Right lobe of liver (tissue), 6 donors: Measurements from ENCODE around the gene DLG4. TPM values are rescaled to one million over a fixed set of nuclear protein-coding genes. Genes with fewer than 3 reads are reported as not detected.
"Not testable (repeated sequence)": the region's sequence is repeated elsewhere in the genome, so short reads cannot be mapped to it uniquely, and the experiment has no call there.

ENCODE experiments used
- ATAC-seq, 4 donors: fragments of 200-7000 bp; cut with Tn5 transposase; one replicate each; pipeline ENCODE4 v1.9.1; 2020; ENCODE audit warnings: mild to moderate bottlenecking in 4 of 4, moderate library complexity in 4 of 4
- DNase-seq, 3 donors: peaks; one replicate each; pipeline ENCODE4 v3.0.0-alpha.2; 2020
- H3K27ac ChIP-seq, 3 donors: fragments of 200-600 bp; one replicate each; pipeline ENCODE4 v1.8.0; 2022
- H3K27me3 ChIP-seq, 2 donors: fragments of 200-600 bp; one replicate each; pipeline ENCODE4 v1.8.0; 2022
- H3K36me3 ChIP-seq, 4 donors: fragments of 200-600 bp; sonication (generic) in 1 of 4; one replicate each; pipeline versions ENCODE4 v1.5.1 to v1.8.0; 2017 to 2022; ENCODE audit warnings: control low read depth in 1 of 4
- H3K4me1 ChIP-seq, 4 donors: fragments of 200-600 bp; sonication (generic) in 1 of 4; one replicate each; pipeline versions ENCODE4 v1.5.1 to v1.8.0; 2017 to 2022; ENCODE audit warnings: control low read depth in 1 of 4
- H3K4me3 ChIP-seq, 3 donors: fragments of 200-600 bp; one replicate each; pipeline ENCODE4 v1.8.0; 2022
- H3K9me3 ChIP-seq, 4 donors: fragments of 200-600 bp; sonication (generic) in 1 of 4; one replicate each; pipeline versions ENCODE4 v1.5.1 to v1.8.0; 2017 to 2022; ENCODE audit warnings: control low read depth in 1 of 4
- CTCF ChIP-seq, 4 donors: fragments of 200-600 bp in 3 of 4; fragments of 450-650 bp in 1 of 4; IDR thresholded peaks; one replicate each; pipeline versions ENCODE4 v1.5.1 to v1.8.0; 2016 to 2022; ENCODE audit warnings: antibody characterized with exemption in 4 of 4, mild to moderate bottlenecking in 2 of 4
- POLR2A ChIP-seq: fragments of 450-650 bp; IDR thresholded peaks from one replicate; pipeline ENCODE4 v1.6.1; 2017; ENCODE audit warnings: antibody characterized with exemption, mild to moderate bottlenecking
- WGBS: methylation state at CpG from one replicate; pipeline ENCODE4 v1.1.6; 2018; ENCODE audit warnings: low coverage, low lambda C conversion rate; ENCODE audit not compliant: insufficient coverage; ENCODE audit errors: missing lambda C conversion rate; 5-methylcytosine and 5-hydroxymethylcytosine counted together
- intact Hi-C, 2 donors: fragments of 100-400 bp; cut with DNase I; formaldehyde crosslinking; loops; one replicate each; pipeline versions ENCODE4 v1.11.2 to v1.14.1; 2022
- total RNA-seq, 6 experiments: library from RNA; depleted of rRNA in 2 of 6; stranded (reverse); fragments of >200 nt in 2 of 6; fragmentation: NEBNext Ultra II Directional in 3 of 6; extraction: Animal tissue kit (Norgen Biotek cat#: 25700) in 3 of 6; gene quantifications; one replicate each; pipeline versions ENCODE4 v1.1.0 to v1.2.4, GENCODE V29; 2016 to 2023
- donor health status: DM: no; HTN: yes; CAD: no.
- donor health status: DM: no; HTN: no; CAD: no.
- donor health status: DM: no; HTN: no; CAD: no.
- donor health status: DM: no; HTN: yes; CAD: no.
- donor health status: DM: no; HTN: yes; CAD: no.

DLG4 gene
- total RNA-seq, 6 experiments from 2014 or later = 3.0 to 6.4 (median 4.1) TPM

GRCh38 chr17:7249830-7250229 lies 30.2 kb upstream of the DLG4 start:
- intact Hi-C loops = no loop called here
- TF ChIP-seq POLR2A (no peak), CTCF (IDR thresholded peaks at IDR 0.05) (no peak)
- Histone ChIP-seq H3K27ac (no peak overlapping the region), H3K4me1 (peaks cover 0 to 28% (median 8%) of the 10 kb centered on the region in 4 donors), H3K36me3 (peaks cover 0 to 28% (median 8%) of the 10 kb centered on the region in 4 donors), H3K4me3 (peak overlapping the region in 2 of 3 donors; percentile 75 to 85), H3K9me3 (no peaks in the 10 kb centered on the region), H3K27me3 (no peaks in the 10 kb centered on the region)
- DNase-seq (no peak), ATAC-seq (no peak)
- WGBS = 96% methylated on average over 4 of the region's 7 CpGs

GRCh38 chr17:7249214-7249613 lies 29.6 kb upstream of the DLG4 start:
- Histone ChIP-seq H3K36me3 (peaks cover 0 to 29% (median 10%) of the 10 kb centered on the region in 4 donors), H3K27me3 (no peaks in the 10 kb centered on the region), H3K27ac (no peak overlapping the region), H3K9me3 (no peaks in the 10 kb centered on the region), H3K4me1 (peaks cover 0 to 28% (median 8%) of the 10 kb centered on the region in 4 donors), H3K4me3 (no peak overlapping the region)
- TF ChIP-seq CTCF (IDR thresholded peaks at IDR 0.05) (no peak), POLR2A (no peak)
- WGBS = 90% methylated on average over 4 of the region's 6 CpGs
- DNase-seq = no peak
- ATAC-seq = no peak
- intact Hi-C loops = no loop called here

- H3K27me3 ChIP-seq = no peaks in the 10 kb centered on the region
- DNase-seq (no peak), ATAC-seq (no peak)
- peaks cover 0 to 30% (median 11%) of the 10 kb centered on the region in 4 donors for H3K36me3 ChIP-seq
- intact Hi-C loops = no loop called here
- H3K9me3 ChIP-seq = no peaks in the 10 kb centered on the region
- peaks cover 0 to 28% (median 8%) of the 10 kb centered on the region in 4 donors for H3K4me1 ChIP-seq
- TF ChIP-seq POLR2A (no peak), CTCF (IDR thresholded peaks at IDR 0.05) (no peak)
- H3K27ac ChIP-seq = no peak overlapping the region
- WGBS = 61% methylated on average over 3 of the region's 4 CpGs
- no peak overlapping the region for H3K4me3 ChIP-seq
Observed at GRCh38 chr17:7248796-7249195, 29.2 kb upstream of the DLG4 start.

DNA sequence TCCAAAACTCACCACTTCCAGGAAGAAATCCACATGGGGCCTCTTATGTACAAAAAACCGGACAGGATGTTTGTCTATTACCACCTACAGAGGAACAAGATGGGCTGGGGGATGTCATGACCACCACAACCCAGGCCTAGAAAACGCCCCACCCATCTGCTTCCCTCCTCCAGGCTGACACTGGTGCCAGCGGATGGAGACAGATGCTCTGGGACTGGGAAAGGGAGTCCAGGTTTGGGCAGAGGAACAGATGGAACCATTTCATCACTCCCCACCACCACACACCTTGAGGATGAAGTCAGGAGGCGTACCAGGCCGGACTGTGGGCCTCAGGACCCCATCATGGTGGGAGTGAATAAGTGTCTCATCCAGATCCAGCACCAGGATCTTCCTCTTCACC lies 27.1 kb upstream of the DLG4 start:
- no peaks in the 10 kb centered on the region for H3K27me3 ChIP-seq
- no peak for TF ChIP-seq POLR2A
- TF ChIP-seq CTCF (IDR thresholded peaks at IDR 0.05) = no peak
- no peak for DNase-seq
- no peak for ATAC-seq
- H3K36me3 ChIP-seq = peaks cover 0 to 30% (median 11%) of the 10 kb centered on the region in 4 donors
- no peak overlapping the region for H3K4me3 ChIP-seq
- H3K27ac ChIP-seq = no peak overlapping the region
- H3K4me1 ChIP-seq = peaks cover 0 to 23% (median 6%) of the 10 kb centered on the region in 4 donors
- WGBS = 89% methylated on average over 5 of the region's 5 CpGs
- intact Hi-C loops = no loop called here
- H3K9me3 ChIP-seq = no peaks in the 10 kb centered on the region

- DNase-seq, intact Hi-C loops, H3K9me3 ChIP-seq, H3K27me3 ChIP-seq, ATAC-seq: not testable (repeated sequence)
- Histone ChIP-seq H3K4me1 (peaks cover 0 to 27% (median 8%) of the 10 kb centered on the region in 4 donors), H3K4me3 (peak overlapping the region in 2 of 3 donors; percentile 84 to 90), H3K27ac (peak overlapping the region in 2 of 3 donors; percentile 97 to 99), H3K36me3 (peaks cover 5 to 40% (median 18%) of the 10 kb centered on the region in 4 donors)
- WGBS = 67% methylated on average over 6 of the region's 10 CpGs
Observed at GRCh38 chr17:7243838-7244237, 24.2 kb upstream of the DLG4 start.
